Liver (tissue), 3 donors: ENCODE measurements around the gene IMMT.

Experiments used
- FOXA2 ChIP-seq: IDR thresholded peaks from 2 replicates; pipeline ENCODE4 v1.6.1; 2016; ENCODE audit warnings: antibody characterized with exemption
- GABPA ChIP-seq, 2 donors: IDR thresholded peaks in 1 of 2; conservative IDR thresholded peaks in 1 of 2; 2 replicates each; pipeline ENCODE4 v1.6.1; 2016; ENCODE audit warnings: antibody characterized with exemption in 2 of 2, mild to moderate bottlenecking in 1 of 2, moderate library complexity in 1 of 2
- HNF4A ChIP-seq, 2 donors: conservative IDR thresholded peaks; 2 replicates each; pipeline ENCODE4 v1.6.1; 2016; ENCODE audit warnings: antibody characterized with exemption in 2 of 2, mild to moderate bottlenecking in 2 of 2
- NR2F2 ChIP-seq: IDR thresholded peaks from 2 replicates; pipeline ENCODE4 v1.6.1; 2016; ENCODE audit warnings: antibody characterized with exemption
- RAD21 ChIP-seq, 2 donors: IDR thresholded peaks; 2 replicates each; pipeline ENCODE4 v1.6.1; 2016; ENCODE audit warnings: antibody characterized with exemption in 2 of 2, mild to moderate bottlenecking in 2 of 2
- SP1 ChIP-seq: IDR thresholded peaks from 2 replicates; pipeline ENCODE4 v1.6.1; 2018; ENCODE audit warnings: antibody characterized with exemption, mild to moderate bottlenecking
- TAF1 ChIP-seq: conservative IDR thresholded peaks from 2 replicates; pipeline ENCODE4 v1.6.1; 2016; ENCODE audit warnings: antibody characterized with exemption, mild to moderate bottlenecking
- YY1 ChIP-seq: IDR thresholded peaks from 2 replicates; pipeline ENCODE4 v1.6.1; 2016; ENCODE audit warnings: antibody characterized with exemption, mild to moderate bottlenecking
- TF ChIP-seq, protein P1 (sequence below): fragments of 150-350 bp; IDR thresholded peaks from 2 replicates; pipeline ENCODE4 v1.5.1; 2017; ENCODE audit warnings: improper control_type of control experiment, low read depth, low read length; ENCODE audit not compliant: missing input control
- TF ChIP-seq, protein P2 (sequence below): IDR thresholded peaks from 2 replicates; pipeline ENCODE4 v1.6.1; 2016; ENCODE audit warnings: antibody characterized with exemption, mild to moderate bottlenecking
- TF ChIP-seq, protein P3 (sequence below): IDR thresholded peaks from 2 replicates; pipeline ENCODE4 v1.6.1; 2016; ENCODE audit warnings: antibody characterized with exemption
- donor health status: healthy.
- donor health status: healthy.

DNA sequence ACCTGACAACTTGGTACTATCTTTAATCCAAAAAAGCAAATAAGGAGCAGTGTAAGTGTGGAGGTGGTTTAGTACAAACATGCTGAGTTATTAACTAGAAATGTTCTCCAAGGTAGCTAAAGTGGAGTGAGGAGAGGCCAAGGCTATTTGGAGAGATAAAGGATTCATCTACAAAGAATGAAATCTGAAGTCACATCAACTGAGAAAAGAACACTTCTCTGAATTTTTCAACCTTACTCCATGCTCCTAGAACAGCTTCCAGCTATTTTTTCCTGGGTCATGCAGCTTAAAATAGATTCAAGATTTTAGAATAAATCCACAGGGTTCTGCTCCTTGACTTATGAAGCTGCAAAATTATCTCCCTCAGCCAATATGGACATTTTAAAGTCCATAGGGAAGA lies 18.7 kb downstream of the IMMT start:
- TF ChIP-seq, protein P1, sequence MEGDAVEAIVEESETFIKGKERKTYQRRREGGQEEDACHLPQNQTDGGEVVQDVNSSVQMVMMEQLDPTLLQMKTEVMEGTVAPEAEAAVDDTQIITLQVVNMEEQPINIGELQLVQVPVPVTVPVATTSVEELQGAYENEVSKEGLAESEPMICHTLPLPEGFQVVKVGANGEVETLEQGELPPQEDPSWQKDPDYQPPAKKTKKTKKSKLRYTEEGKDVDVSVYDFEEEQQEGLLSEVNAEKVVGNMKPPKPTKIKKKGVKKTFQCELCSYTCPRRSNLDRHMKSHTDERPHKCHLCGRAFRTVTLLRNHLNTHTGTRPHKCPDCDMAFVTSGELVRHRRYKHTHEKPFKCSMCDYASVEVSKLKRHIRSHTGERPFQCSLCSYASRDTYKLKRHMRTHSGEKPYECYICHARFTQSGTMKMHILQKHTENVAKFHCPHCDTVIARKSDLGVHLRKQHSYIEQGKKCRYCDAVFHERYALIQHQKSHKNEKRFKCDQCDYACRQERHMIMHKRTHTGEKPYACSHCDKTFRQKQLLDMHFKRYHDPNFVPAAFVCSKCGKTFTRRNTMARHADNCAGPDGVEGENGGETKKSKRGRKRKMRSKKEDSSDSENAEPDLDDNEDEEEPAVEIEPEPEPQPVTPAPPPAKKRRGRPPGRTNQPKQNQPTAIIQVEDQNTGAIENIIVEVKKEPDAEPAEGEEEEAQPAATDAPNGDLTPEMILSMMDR, result no peak
- TF ChIP-seq, protein P2, sequence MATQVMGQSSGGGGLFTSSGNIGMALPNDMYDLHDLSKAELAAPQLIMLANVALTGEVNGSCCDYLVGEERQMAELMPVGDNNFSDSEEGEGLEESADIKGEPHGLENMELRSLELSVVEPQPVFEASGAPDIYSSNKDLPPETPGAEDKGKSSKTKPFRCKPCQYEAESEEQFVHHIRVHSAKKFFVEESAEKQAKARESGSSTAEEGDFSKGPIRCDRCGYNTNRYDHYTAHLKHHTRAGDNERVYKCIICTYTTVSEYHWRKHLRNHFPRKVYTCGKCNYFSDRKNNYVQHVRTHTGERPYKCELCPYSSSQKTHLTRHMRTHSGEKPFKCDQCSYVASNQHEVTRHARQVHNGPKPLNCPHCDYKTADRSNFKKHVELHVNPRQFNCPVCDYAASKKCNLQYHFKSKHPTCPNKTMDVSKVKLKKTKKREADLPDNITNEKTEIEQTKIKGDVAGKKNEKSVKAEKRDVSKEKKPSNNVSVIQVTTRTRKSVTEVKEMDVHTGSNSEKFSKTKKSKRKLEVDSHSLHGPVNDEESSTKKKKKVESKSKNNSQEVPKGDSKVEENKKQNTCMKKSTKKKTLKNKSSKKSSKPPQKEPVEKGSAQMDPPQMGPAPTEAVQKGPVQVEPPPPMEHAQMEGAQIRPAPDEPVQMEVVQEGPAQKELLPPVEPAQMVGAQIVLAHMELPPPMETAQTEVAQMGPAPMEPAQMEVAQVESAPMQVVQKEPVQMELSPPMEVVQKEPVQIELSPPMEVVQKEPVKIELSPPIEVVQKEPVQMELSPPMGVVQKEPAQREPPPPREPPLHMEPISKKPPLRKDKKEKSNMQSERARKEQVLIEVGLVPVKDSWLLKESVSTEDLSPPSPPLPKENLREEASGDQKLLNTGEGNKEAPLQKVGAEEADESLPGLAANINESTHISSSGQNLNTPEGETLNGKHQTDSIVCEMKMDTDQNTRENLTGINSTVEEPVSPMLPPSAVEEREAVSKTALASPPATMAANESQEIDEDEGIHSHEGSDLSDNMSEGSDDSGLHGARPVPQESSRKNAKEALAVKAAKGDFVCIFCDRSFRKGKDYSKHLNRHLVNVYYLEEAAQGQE, result no peak
- TF ChIP-seq RAD21 (IDR thresholded peaks at IDR 0.05), result no peak
- TF ChIP-seq, protein P3, sequence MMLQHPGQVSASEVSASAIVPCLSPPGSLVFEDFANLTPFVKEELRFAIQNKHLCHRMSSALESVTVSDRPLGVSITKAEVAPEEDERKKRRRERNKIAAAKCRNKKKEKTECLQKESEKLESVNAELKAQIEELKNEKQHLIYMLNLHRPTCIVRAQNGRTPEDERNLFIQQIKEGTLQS, result no peak
- TF ChIP-seq TAF1, result no peak
- TF ChIP-seq YY1, result no peak
- no peak for TF ChIP-seq HNF4A (conservative IDR thresholded peaks at IDR 0.05)
- no peak for TF ChIP-seq GABPA (IDR thresholded peaks at IDR 0.05 in 1 of 2, conservative IDR thresholded peaks at IDR 0.05 in 1 of 2)
- no peak for TF ChIP-seq NR2F2
- TF ChIP-seq SP1, result no peak
- no peak for TF ChIP-seq FOXA2
